Fibroblast of villous mesenchyme (primary cell): Measurements from ENCODE around the gene NKIRAS1. TPM values are rescaled to one million over a fixed set of nuclear protein-coding genes. Genes with fewer than 3 reads are reported as not detected.

Experiments
- DNase-seq: peaks from one replicate; pipeline ENCODE4 v3.0.0-alpha.2; 2010; ENCODE audit warnings: low read depth
- H3K4me3 ChIP-seq: 2 replicates; pipeline ENCODE4 v1.5.1; 2011; ENCODE audit warnings: low read depth, mild to moderate bottlenecking, low read length
- CTCF ChIP-seq: IDR thresholded peaks from 2 replicates; pipeline ENCODE4 v1.5.1; 2012; ENCODE audit warnings: low read depth, mild to moderate bottlenecking, low read length; ENCODE audit not compliant: insufficient read depth
- total RNA-seq: library from RNA; depleted of rRNA; stranded (reverse); fragments of >200 nt; gene quantifications from 2 replicates; pipeline ENCODE4 v1.2.3, GENCODE V29; 2012

Gene NKIRAS1
- total RNA-seq, 1 donor = 28.1 TPM

- DNase-seq = no peak
- TF ChIP-seq CTCF = no peak
- no peak overlapping the region for H3K4me3 ChIP-seq
These were observed 12.2 kb downstream of the NKIRAS1 start for GRCh38 chr3:23904545-23904944.

- peak; percentile 81 for DNase-seq
- H3K4me3 ChIP-seq = no peak overlapping the region
- peak; percentile 38 for TF ChIP-seq CTCF
These were observed 16.0 kb downstream of the NKIRAS1 start for GRCh38 chr3:23900744-23901143.

DNA sequence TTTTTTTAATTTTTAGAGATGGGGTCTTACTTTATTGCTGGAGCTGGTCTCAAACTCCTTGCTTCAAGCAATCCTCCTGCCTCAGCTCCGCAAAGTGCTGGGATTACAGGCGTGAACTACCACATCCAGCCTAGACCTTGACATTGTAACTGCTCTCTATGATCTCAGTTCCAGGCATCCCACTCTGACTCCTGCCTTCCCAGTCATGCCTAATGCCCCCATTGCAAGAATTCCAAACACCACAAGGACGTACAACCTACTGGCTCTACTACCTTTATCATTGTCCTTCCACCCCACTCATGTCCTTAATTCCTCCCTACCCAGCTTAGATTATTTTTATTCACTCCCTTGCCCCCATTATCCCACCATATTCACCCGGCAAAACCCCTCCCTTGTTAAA, 21.6 kb downstream of the NKIRAS1 start:
- DNase-seq = no peak
- H3K4me3 ChIP-seq = no peak overlapping the region
- TF ChIP-seq CTCF = no peak

GRCh38 chr3:23894254-23895061, 22.3 kb downstream of the NKIRAS1 start:
- no peak for DNase-seq
- no peak for TF ChIP-seq CTCF
- H3K4me3 ChIP-seq = no peak overlapping the region

DNA sequence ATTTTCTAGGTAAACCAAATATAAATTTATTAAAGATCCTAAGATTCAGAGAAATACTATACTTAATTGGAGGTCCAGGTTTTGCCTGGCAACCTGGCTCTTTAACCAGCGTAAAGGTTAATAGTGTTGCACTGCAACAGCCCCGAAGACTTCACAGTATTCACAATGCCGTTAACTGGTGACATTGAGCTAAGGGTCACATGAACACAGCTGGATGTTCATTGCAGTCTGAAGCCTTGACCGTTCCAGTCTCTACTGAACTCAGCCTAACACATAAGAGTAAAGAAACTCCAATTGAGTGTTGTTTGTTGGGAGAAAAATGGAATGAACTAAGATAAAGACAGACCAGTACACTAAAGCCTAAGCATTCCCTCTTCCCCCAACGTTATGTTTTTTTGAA, 26.8 kb downstream of the NKIRAS1 start:
- no peak overlapping the region for H3K4me3 ChIP-seq
- no peak for DNase-seq
- no peak for TF ChIP-seq CTCF

GRCh38 chr3:23889386-23889785, 27.4 kb downstream of the NKIRAS1 start:
- DNase-seq = no peak
- no peak overlapping the region for H3K4me3 ChIP-seq
- no peak for TF ChIP-seq CTCF
